Heart left ventricle (tissue), 13 donors: ENCODE data around the gene TSPAN12.

Source experiments
- CTCF ChIP-seq, 12 donors: fragments of 200-600 bp; sonication (generic) in 4 of 12; IDR thresholded peaks; one replicate each; pipeline versions ENCODE4 v1.5.0 to v1.8.0; 2018 to 2022; ENCODE audit warnings: antibody characterized with exemption in 12 of 12, mild to moderate bottlenecking in 5 of 12
- POLR2A ChIP-seq, 2 donors: fragments of 450-650 bp; IDR thresholded peaks; one replicate each; pipeline ENCODE4 v1.6.1; 2017; ENCODE audit warnings: antibody characterized with exemption in 2 of 2, mild to moderate bottlenecking in 2 of 2, moderate library complexity in 2 of 2
- donor health status: ischemic (EF 13 %, LVEDD 7.1; RV severe dilation, severe dysfunction).
- donor health status: DM: no; HTN: yes; CAD: no.
- donor health status: DM: no; HTN: no; CAD: no.
- donor health status: ischemic (EF 25% LVEDD 6.9; RV normal size, moderate dysfunction).
- donor health status: ischemic (EF 25% LVEDD 5.7; RV mildly dilated, moderate dysfunction).
- donor health status: ischemic (EF 35%, LVEDD 5.7; RV mildly dilated, moderate dysfunction).
- donor health status: nonischemic (EF 11% LVEDD 7.7; RV severe dilation, severe dysfunction).
- donor health status: DM: yes; HTN: yes; CAD: no.
- donor health status: PGD.
- donor health status: ischemic (EF 29% LVEDD 5.4; RV normal size, mild dysfunction).
- donor health status: nonischemic (EF 23%, LVEDD 6.1; RV moderate dilation, normal function).

GRCh38 chr7:120862987-120863590 lies 5.1 kb upstream of the TSPAN12 start:
- no peak for TF ChIP-seq CTCF (IDR thresholded peaks at IDR 0.05)
- TF ChIP-seq POLR2A (IDR thresholded peaks at IDR 0.05) = no peak
